Measurements from ENCODE around the gene PLEKHM1. TPM values are rescaled to one million over a fixed set of nuclear protein-coding genes. Genes with fewer than 3 reads are reported as not detected.
A peak's percentile ranks its signal among the peaks of the same experiment; 100 is the strongest.

PLEKHM1 gene
- polyA plus RNA-seq, 2 of the 4 experiments (the other 2 are of a cell fraction): 13.4 to 14.8 TPM

DNA sequence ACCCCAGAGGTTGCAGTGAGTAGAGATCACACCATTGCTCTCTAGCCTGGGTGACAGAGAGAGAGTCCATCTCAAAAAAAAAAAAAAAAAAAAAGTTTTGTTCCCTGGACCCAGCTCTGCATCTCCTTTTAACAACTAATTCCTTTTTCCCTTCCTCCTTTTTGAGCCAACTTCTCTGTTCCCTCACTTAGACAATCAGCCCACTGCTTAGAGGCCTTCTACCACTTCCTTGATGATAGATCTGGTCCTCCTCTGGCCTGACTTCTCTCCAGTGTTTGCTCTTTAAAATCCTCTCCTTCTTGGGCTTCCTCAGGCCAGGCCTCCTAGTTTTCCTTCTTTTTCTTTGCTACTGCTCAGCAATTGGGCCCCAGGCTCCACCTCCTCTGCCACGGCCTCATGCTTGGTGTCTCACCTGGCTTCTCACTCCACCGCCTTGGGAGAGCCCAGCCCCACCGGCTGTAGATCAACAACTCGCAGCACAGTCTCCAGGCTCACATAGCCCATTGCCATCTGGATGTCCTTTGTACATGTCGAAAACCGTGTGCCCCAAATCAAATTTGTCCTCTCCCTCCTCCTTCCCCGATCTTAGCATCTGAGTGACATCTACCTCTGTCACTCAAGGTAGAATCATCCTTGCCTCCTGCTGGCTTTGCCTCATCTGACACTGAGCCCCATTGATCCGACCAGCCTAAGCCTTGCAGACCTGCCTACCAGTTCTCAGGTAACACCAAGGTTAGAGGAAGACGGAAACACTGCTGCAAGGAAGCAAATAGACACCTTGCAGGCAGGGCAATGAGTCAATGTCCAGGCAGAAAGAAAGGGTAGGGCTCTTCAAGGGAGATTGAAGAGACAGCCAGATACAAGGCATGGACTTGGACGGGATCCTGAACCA is 75.3 kb downstream of the PLEKHM1 start:
- Histone ChIP-seq H3K27ac (no peak overlapping the region), H3K4me3 (no peak overlapping the region), H3K4me2 (no peak overlapping the region), H3K9me3 (no peaks in the 10 kb centered on the region), H3K4me1 (peaks cover 17% of the 10 kb centered on the region)
- no peak for ATAC-seq
- peak; percentile 74 for FAIRE-seq
- TF ChIP-seq, protein P1, sequence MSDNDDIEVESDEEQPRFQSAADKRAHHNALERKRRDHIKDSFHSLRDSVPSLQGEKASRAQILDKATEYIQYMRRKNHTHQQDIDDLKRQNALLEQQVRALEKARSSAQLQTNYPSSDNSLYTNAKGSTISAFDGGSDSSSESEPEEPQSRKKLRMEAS (IDR thresholded peaks at IDR 0.05): no peak
- no peak for TF ChIP-seq HOXB13 (CRISPR knock-in tag; IDR thresholded peaks at IDR 0.05; ENCODE audit: low read depth)
- TF ChIP-seq RARB (CRISPR knock-in tag; IDR thresholded peaks at IDR 0.05): no peak
- TF ChIP-seq ZC3H11A (IDR thresholded peaks at IDR 0.05): no peak
- TF ChIP-seq POLR2AphosphoS2 (conservative IDR thresholded peaks at IDR 0.05; ENCODE audit: low read length): no peak
- TF ChIP-seq ZSCAN20 (CRISPR knock-in tag; IDR thresholded peaks at IDR 0.05): no peak
- CTCF ChIA-PET: interaction anchor here (0.8 to 13.5 kb wide), 6 partner anchors 10 to 196 kb away, joined by 4 to 162 read pairs (median 15); no protein-coding TSS in a partner anchor
- POLR2A ChIA-PET: no interaction called here
- WGBS (ENCODE audit: missing lambda C conversion rate): 91% methylated on average over 10 of the region's 10 CpGs
- no peak for DNase-seq (ENCODE audit: low read depth in 1 of 2, low spot score in 1 of 2)

GRCh38 chr17:45413498-45413923 is 77.0 kb downstream of the PLEKHM1 start:
- no peak overlapping the region for H3K4me3 ChIP-seq
- DNase-seq (ENCODE audit: low read depth in 1 of 2, low spot score in 1 of 2) (no peak), FAIRE-seq (no peak), ATAC-seq (no peak)
- CTCF ChIA-PET: interaction anchor here (1.2 to 13.5 kb wide), 6 partner anchors 12 to 194 kb away, joined by 4 to 162 read pairs (median 10); no protein-coding TSS in a partner anchor
- WGBS (ENCODE audit: missing lambda C conversion rate): 91% methylated on average over 8 of the region's 9 CpGs
- no peaks in the 10 kb centered on the region for H3K9me3 ChIP-seq
- H3K27ac ChIP-seq: no peak overlapping the region
- no peak for TF ChIP-seq JUN (IDR thresholded peaks at IDR 0.05)
- no peak for TF ChIP-seq FOXS1 (CRISPR knock-in tag; IDR thresholded peaks at IDR 0.05)
- no peak for TF ChIP-seq EHMT2 (IDR thresholded peaks at IDR 0.05; ENCODE audit: low read depth)
- TF ChIP-seq, protein P2, sequence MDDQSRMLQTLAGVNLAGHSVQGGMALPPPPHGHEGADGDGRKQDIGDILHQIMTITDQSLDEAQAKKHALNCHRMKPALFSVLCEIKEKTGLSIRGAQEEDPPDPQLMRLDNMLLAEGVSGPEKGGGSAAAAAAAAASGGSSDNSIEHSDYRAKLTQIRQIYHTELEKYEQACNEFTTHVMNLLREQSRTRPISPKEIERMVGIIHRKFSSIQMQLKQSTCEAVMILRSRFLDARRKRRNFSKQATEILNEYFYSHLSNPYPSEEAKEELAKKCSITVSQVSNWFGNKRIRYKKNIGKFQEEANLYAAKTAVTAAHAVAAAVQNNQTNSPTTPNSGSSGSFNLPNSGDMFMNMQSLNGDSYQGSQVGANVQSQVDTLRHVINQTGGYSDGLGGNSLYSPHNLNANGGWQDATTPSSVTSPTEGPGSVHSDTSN (IDR thresholded peaks at IDR 0.05): no peak
- TF ChIP-seq FOSB (CRISPR knock-in tag; IDR thresholded peaks at IDR 0.05): no peak
- TF ChIP-seq ESRRA (IDR thresholded peaks at IDR 0.05; ENCODE audit: borderline replicate concordance, low read length): no peak
- no peak overlapping the region for H3K4me2 ChIP-seq
- POLR2A ChIA-PET: no interaction called here
- peaks cover 22% of the 10 kb centered on the region for H3K4me1 ChIP-seq

- ChIA-PET POLR2A (interaction anchor here (1.3 kb wide), 1 partner anchor 14 kb away, joined by 3 read pairs; no protein-coding TSS in a partner anchor), CTCF (interaction anchor here (0.6 to 13.5 kb wide), 4 partner anchors 14 to 193 kb away, joined by 3 to 162 read pairs (median 68); no protein-coding TSS in a partner anchor)
- WGBS (ENCODE audit: missing lambda C conversion rate): 90% methylated on average over 5 of the region's 5 CpGs
- no peaks in the 10 kb centered on the region for H3K9me3 ChIP-seq
- H3K4me1 ChIP-seq: peaks cover 33% of the 10 kb centered on the region
- no peak for FAIRE-seq
- TF ChIP-seq CBX8 (IDR thresholded peaks at IDR 0.05) (no peak), POLR2A (IDR thresholded peaks at IDR 0.05; ENCODE audit: low read length) (no peak), HES2 (IDR thresholded peaks at IDR 0.05) (no peak), ZNF302 (CRISPR knock-in tag; IDR thresholded peaks at IDR 0.05) (no peak), HOXB5 (CRISPR knock-in tag; IDR thresholded peaks at IDR 0.05) (no peak), RAD21 (conservative IDR thresholded peaks at IDR 0.05 in 1 of 2, IDR thresholded peaks at IDR 0.05 in 1 of 2) (no peak), SREBF2 (IDR thresholded peaks at IDR 0.05) (no peak), RARB (CRISPR knock-in tag; IDR thresholded peaks at IDR 0.05) (no peak), USF2 (IDR thresholded peaks at IDR 0.05) (no peak), KDM5A (IDR thresholded peaks at IDR 0.05) (no peak), PHF8 (IDR thresholded peaks at IDR 0.05; ENCODE audit: borderline replicate concordance, low read depth) (no peak), RCOR1 (IDR thresholded peaks at IDR 0.05; ENCODE audit: low read depth, low read length) (no peak), EP300 (IDR thresholded peaks at IDR 0.05) (no peak), TP53 (CRISPR knock-in tag; IDR thresholded peaks at IDR 0.05) (no peak), CBX2 (IDR thresholded peaks at IDR 0.05; ENCODE audit: borderline replicate concordance, low read depth) (no peak), MYC (IDR thresholded peaks at IDR 0.05; ENCODE audit: borderline replicate concordance, low read length) (no peak), FOSB (CRISPR knock-in tag; IDR thresholded peaks at IDR 0.05) (no peak), GATA3 (IDR thresholded peaks at IDR 0.05; ENCODE audit: borderline replicate concordance) (no peak), CHD4 (IDR thresholded peaks at IDR 0.05; ENCODE audit: borderline replicate concordance) (no peak)
- TF ChIP-seq, protein P3, sequence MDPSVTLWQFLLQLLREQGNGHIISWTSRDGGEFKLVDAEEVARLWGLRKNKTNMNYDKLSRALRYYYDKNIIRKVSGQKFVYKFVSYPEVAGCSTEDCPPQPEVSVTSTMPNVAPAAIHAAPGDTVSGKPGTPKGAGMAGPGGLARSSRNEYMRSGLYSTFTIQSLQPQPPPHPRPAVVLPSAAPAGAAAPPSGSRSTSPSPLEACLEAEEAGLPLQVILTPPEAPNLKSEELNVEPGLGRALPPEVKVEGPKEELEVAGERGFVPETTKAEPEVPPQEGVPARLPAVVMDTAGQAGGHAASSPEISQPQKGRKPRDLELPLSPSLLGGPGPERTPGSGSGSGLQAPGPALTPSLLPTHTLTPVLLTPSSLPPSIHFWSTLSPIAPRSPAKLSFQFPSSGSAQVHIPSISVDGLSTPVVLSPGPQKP (IDR thresholded peaks at IDR 0.05; ENCODE audit: low read depth, low read length): no peak
- no peak overlapping the region for H3K4me2 ChIP-seq
- ATAC-seq: no peak
- DNase-seq (ENCODE audit: low read depth in 1 of 2, low spot score in 1 of 2): no peak
- H3K27ac ChIP-seq: no peak overlapping the region
- no peak overlapping the region for H3K4me3 ChIP-seq
Observed at GRCh38 chr17:45411348-45412105, 79.0 kb downstream of the PLEKHM1 start.
